ENCODE data around the gene PDZD2. TPM values are rescaled to one million over a fixed set of nuclear protein-coding genes. Genes with fewer than 3 reads are reported as not detected.
"Not testable (repeated sequence)": the region's sequence is repeated elsewhere in the genome, so short reads cannot be mapped to it uniquely, and the experiment has no call there.

The PDZD2 gene
- 0.29 and 0.36 TPM in 2 replicates for total RNA-seq

DNA sequence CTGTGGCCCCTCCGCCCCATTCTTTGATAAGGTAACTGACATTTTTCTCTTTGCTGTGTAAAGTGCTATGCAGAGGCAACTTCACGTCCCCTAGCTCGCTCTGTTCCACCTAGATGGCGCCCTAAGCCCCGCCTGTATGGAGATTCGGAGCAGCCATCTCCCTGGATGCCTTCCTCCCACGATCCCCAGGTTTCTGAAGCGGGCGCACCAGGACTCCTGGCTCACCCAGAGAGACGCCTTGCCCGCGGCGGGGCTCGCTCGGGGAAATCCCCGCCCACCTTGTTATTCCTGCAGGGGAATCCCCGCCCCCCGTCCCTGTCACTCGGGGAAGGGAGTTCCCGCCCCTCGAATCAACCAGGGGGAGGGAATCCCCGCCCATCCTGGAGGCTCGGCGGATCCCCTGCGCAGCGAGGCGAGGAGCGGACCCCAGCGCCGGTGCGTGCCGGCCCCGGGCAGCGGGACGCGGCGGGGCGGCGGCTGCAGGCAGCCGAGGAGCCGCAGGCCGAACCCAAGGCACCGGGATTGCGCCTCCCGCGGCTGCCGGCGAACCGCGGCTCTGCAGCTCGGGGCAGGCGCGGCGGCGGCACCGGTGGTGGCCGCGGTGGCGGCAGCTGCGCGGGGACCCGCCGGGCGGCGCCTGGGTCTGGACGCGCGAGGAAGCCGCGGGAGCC is at the start of gene PDZD2:
TSS of gene PDZD2 (plus strand) at position 384 of the 671 bp plus-strand sequence.
- TF ChIP-seq, protein P1, sequence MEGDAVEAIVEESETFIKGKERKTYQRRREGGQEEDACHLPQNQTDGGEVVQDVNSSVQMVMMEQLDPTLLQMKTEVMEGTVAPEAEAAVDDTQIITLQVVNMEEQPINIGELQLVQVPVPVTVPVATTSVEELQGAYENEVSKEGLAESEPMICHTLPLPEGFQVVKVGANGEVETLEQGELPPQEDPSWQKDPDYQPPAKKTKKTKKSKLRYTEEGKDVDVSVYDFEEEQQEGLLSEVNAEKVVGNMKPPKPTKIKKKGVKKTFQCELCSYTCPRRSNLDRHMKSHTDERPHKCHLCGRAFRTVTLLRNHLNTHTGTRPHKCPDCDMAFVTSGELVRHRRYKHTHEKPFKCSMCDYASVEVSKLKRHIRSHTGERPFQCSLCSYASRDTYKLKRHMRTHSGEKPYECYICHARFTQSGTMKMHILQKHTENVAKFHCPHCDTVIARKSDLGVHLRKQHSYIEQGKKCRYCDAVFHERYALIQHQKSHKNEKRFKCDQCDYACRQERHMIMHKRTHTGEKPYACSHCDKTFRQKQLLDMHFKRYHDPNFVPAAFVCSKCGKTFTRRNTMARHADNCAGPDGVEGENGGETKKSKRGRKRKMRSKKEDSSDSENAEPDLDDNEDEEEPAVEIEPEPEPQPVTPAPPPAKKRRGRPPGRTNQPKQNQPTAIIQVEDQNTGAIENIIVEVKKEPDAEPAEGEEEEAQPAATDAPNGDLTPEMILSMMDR (IDR thresholded peaks at IDR 0.05; ENCODE audit: extremely low read depth, low read depth, low read length) = peak; percentile 28
- no peaks in the 10 kb centered on the region for H3K36me3 ChIP-seq (ENCODE audit: insufficient read depth, low read length)
- H3K4me1 ChIP-seq (ENCODE audit: insufficient read depth, low read length) = peaks cover 6% of the 10 kb centered on the region
- H3K27ac ChIP-seq (ENCODE audit: low read depth, low read length) = no peak within 1 kb of the TSS
- H3K4me3 ChIP-seq (ENCODE audit: insufficient read depth, low read length) = peak within 1 kb of the TSS; percentile 76
- H3K27me3 ChIP-seq (ENCODE audit: insufficient read depth, low read length) = peaks cover 43% of the 10 kb centered on the region
- H3K79me2 ChIP-seq (ENCODE audit: insufficient read depth, low read length) = no peaks in the 10 kb centered on the region
- peak within 1 kb of the TSS; percentile 88 for H3K4me2 ChIP-seq (ENCODE audit: insufficient read depth, low read length)
- peak within 1 kb of the TSS; percentile 88 for H2AFZ ChIP-seq (ENCODE audit: low read length)
- peak; percentile 97 for DNase-seq (ENCODE audit: insufficient read length, low spot score, missing footprints)
- no peaks in the 10 kb centered on the region for H3K9me3 ChIP-seq (ENCODE audit: low read depth, low read length)
- no peaks in the 10 kb centered on the region for H4K20me1 ChIP-seq (ENCODE audit: insufficient read depth, low read length)

DNA sequence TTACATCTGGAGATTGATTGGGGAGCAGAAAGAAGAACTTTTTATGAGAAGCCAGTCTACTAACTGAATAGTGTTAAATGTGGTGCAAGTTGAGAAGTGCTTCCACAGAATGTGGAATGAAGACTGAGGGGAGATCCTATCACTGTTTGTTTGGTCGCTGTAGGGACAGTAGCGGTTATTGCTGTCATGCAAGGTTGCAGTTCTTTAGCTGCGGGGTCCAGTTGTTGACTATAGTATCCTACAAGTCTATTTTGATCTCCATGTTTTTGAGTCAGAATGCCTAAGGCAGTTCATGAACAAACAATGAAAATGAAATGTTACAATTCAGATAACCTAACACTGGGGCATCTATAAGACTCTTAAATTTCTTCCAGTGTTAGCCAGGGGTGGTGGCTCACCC is 45.3 kb upstream of the PDZD2 start:
- H3K36me3 ChIP-seq (ENCODE audit: insufficient read depth, low read length) = no peaks in the 10 kb centered on the region
- TF ChIP-seq, protein P1 (IDR thresholded peaks at IDR 0.05; ENCODE audit: extremely low read depth, low read depth, low read length) = no peak

DNA sequence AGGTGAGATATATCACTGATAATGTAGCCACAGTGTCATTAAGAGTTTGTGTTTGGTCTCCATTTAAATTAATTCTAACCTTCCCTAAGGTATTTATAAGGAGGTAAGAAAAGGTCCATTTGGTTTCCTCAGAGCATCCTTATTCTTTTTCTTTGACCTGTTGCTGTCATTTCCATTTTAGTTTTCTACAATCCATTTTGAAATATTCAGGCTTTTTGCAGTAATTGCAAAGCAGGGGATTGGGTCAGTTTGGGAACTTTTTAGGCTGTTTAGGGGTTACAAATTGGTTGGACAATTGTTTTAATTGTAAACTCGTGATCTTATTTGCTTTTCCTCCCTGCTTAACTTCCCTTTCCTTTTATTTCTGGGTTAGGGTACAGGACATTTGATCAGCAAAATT is 42.6 kb upstream of the PDZD2 start:
- Histone ChIP-seq H3K9me3 (ENCODE audit: low read depth, low read length) (no peaks in the 10 kb centered on the region), H3K27me3 (ENCODE audit: insufficient read depth, low read length) (peaks cover 9% of the 10 kb centered on the region), H3K79me2 (ENCODE audit: insufficient read depth, low read length) (no peaks in the 10 kb centered on the region), H2AFZ (ENCODE audit: low read length) (no peak overlapping the region), H4K20me1 (ENCODE audit: insufficient read depth, low read length) (no peaks in the 10 kb centered on the region), H3K4me3 (ENCODE audit: insufficient read depth, low read length) (no peak overlapping the region), H3K27ac (ENCODE audit: low read depth, low read length) (no peak overlapping the region), H3K4me2 (ENCODE audit: insufficient read depth, low read length) (no peak overlapping the region), H3K4me1 (ENCODE audit: insufficient read depth, low read length) (no peaks in the 10 kb centered on the region), H3K36me3 (ENCODE audit: insufficient read depth, low read length) (no peaks in the 10 kb centered on the region)
- TF ChIP-seq, protein P1 (IDR thresholded peaks at IDR 0.05; ENCODE audit: extremely low read depth, low read depth, low read length) = no peak
- no peak for DNase-seq (ENCODE audit: insufficient read length, low spot score, missing footprints)

More for the DNA sequence above, 45.3 kb upstream of the PDZD2 start:
- Histone ChIP-seq H3K4me1 (ENCODE audit: insufficient read depth, low read length) (no peaks in the 10 kb centered on the region), H3K4me3 (ENCODE audit: insufficient read depth, low read length) (no peak overlapping the region), H3K4me2 (ENCODE audit: insufficient read depth, low read length) (no peak overlapping the region), H2AFZ (ENCODE audit: low read length) (no peak overlapping the region), H3K27me3 (ENCODE audit: insufficient read depth, low read length) (peaks cover 7% of the 10 kb centered on the region), H3K27ac (ENCODE audit: low read depth, low read length) (no peak overlapping the region), H3K9me3 (ENCODE audit: low read depth, low read length) (no peaks in the 10 kb centered on the region), H3K79me2 (ENCODE audit: insufficient read depth, low read length) (no peaks in the 10 kb centered on the region), H4K20me1 (ENCODE audit: insufficient read depth, low read length) (no peaks in the 10 kb centered on the region)
- no peak for DNase-seq (ENCODE audit: insufficient read length, low spot score, missing footprints)

DNA sequence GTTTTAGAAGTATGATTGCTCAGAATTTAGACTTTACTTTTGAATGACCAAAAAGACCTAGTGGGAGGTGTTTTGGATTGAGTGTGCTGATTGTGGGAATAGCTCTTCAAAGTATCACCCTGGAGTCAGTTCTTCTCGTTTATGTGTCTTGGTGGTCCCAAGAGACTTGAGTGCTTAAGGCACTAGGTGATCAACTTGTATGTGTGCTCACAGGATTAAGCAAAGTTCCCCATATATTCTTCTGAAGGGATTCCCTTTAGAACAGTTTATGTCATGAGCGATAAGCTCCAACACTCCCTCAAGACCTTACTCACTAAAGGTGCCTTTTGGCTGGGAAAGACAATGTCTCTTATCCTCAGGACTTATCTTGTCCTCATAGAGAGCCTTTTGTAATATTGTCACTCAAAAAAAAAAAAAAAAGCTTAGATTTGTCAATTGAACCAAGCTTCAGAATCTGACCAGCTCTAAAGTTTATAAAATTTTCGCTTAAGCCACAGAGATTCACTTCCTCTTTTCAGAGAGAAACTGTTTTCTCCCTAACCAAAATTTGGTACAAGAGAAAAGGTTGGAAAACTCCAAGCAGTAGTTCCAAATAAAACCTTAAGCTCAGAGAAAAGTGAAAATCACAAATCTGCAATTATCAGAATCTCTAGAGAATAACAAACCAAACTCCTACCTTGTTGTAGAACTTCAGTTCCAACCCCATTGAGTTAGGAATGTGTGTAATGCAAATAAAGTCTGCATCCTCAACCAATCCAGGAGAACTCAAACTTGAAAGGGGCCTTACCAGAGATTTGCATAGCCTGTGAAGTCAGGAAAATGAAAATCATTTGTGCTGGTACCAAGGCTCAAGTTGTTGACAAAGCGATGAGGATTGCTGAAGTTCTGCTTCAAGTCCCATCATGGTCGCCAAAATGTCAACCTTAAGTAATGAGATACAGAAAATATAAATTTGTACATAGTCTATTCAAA is 40.0 kb upstream of the PDZD2 start:
- no peak overlapping the region for H3K27ac ChIP-seq (ENCODE audit: low read depth, low read length)
- no peaks in the 10 kb centered on the region for H4K20me1 ChIP-seq (ENCODE audit: insufficient read depth, low read length)
- H2AFZ ChIP-seq (ENCODE audit: low read length) = no peak overlapping the region
- no peaks in the 10 kb centered on the region for H3K79me2 ChIP-seq (ENCODE audit: insufficient read depth, low read length)
- H3K4me1 ChIP-seq (ENCODE audit: insufficient read depth, low read length) = no peaks in the 10 kb centered on the region
- no peak overlapping the region for H3K4me2 ChIP-seq (ENCODE audit: insufficient read depth, low read length)
- no peak overlapping the region for H3K4me3 ChIP-seq (ENCODE audit: insufficient read depth, low read length)
- DNase-seq (ENCODE audit: insufficient read length, low spot score, missing footprints) = no peak
- no peaks in the 10 kb centered on the region for H3K36me3 ChIP-seq (ENCODE audit: insufficient read depth, low read length)
- H3K27me3 ChIP-seq (ENCODE audit: insufficient read depth, low read length) = peaks cover 9% of the 10 kb centered on the region
- TF ChIP-seq, protein P1 (IDR thresholded peaks at IDR 0.05; ENCODE audit: extremely low read depth, low read depth, low read length) = no peak
- no peaks in the 10 kb centered on the region for H3K9me3 ChIP-seq (ENCODE audit: low read depth, low read length)

DNA sequence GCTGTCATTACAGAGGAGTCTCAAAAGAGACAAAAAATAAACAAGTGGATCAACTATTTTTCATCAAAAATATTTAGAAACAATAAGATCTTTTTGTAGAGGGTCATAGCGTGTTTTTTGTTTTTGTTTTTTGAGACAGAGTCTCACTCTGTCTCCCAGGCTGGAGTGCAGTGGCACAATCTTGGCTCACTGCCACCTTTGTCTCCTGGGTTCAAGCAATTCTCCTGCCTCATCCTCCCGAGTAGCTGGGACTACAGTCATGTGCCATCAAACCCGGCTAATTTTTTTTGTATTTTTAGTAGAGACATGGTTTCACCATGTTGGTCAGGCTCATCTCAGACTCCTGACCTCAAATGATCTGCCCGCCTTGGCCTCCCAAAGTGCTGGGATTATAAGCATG is 36.6 kb upstream of the PDZD2 start:
- not testable (repeated sequence) for H4K20me1 ChIP-seq (ENCODE audit: insufficient read depth, low read length); H3K36me3 ChIP-seq (ENCODE audit: insufficient read depth, low read length); H2AFZ ChIP-seq (ENCODE audit: low read length); H3K4me2 ChIP-seq (ENCODE audit: insufficient read depth, low read length); H3K79me2 ChIP-seq (ENCODE audit: insufficient read depth, low read length); H3K27me3 ChIP-seq (ENCODE audit: insufficient read depth, low read length); H3K9me3 ChIP-seq (ENCODE audit: low read depth, low read length); H3K4me3 ChIP-seq (ENCODE audit: insufficient read depth, low read length); DNase-seq (ENCODE audit: insufficient read length, low spot score, missing footprints); H3K27ac ChIP-seq (ENCODE audit: low read depth, low read length); H3K4me1 ChIP-seq (ENCODE audit: insufficient read depth, low read length)
